Mucosa of descending colon (tissue), 3 donors: ENCODE measurements around the gene SUSD6. TPM values are rescaled to one million over a fixed set of nuclear protein-coding genes. Genes with fewer than 3 reads are reported as not detected.

Experiments
- ATAC-seq: fragments of 200-7000 bp; cut with Tn5 transposase; one replicate; pipeline ENCODE4 v1.9.1; 2020; ENCODE audit warnings: mild to moderate bottlenecking, moderate library complexity
- DNase-seq, 3 donors: peaks; one replicate each; pipeline ENCODE4 v3.0.0-alpha.2; 2020
- H3K36me3 ChIP-seq: fragments of 200-600 bp; one replicate; pipeline ENCODE4 v1.8.0; 2021; ENCODE audit warnings: low read depth, mild to moderate bottlenecking
- H3K4me1 ChIP-seq: fragments of 200-600 bp; one replicate; pipeline ENCODE4 v1.8.0; 2021; ENCODE audit warnings: low read depth, mild to moderate bottlenecking
- H3K4me3 ChIP-seq: fragments of 200-600 bp; one replicate; pipeline ENCODE4 v1.8.0; 2021; ENCODE audit warnings: mild to moderate bottlenecking
- H3K9me3 ChIP-seq: fragments of 200-600 bp; one replicate; pipeline ENCODE4 v1.8.0; 2021; ENCODE audit warnings: mild to moderate bottlenecking
- intact Hi-C, 2 donors: fragments of 100-400 bp; cut with DNase I in 1 of 2; cut with micrococcal nuclease in 1 of 2; formaldehyde crosslinking; loops; one replicate each; pipeline versions ENCODE4 v1.11.0 to v1.11.1; 2022; cut with DNase I, micrococcal nuclease
- total RNA-seq, 3 donors: library from RNA; stranded (reverse); fragmentation: NEBNext Ultra II Directional in 2 of 3; extraction: Animal tissue kit (Norgen Biotek cat#: 25700) in 2 of 3; gene quantifications; one replicate each; pipeline versions ENCODE4 v1.2.1 to v1.2.4, GENCODE V29; 2021 to 2023
- TF ChIP-seq, protein P1 (sequence below): fragments of 200-600 bp; IDR thresholded peaks from one replicate; pipeline ENCODE4 v1.8.0; 2022; ENCODE audit warnings: antibody characterized with exemption, mild to moderate bottlenecking
- donor health status: DM: no; HTN: no; CAD: no; lungs with moderate emphysema.
- donor health status: DM: no; HTN: no; CAD: no.
- donor health status: DM: no; HTN: yes; CAD: no.

Gene SUSD6
- total RNA-seq, 3 donors from 2014 or later: 56.3 to 98.3 (median 95.6) TPM

DNA sequence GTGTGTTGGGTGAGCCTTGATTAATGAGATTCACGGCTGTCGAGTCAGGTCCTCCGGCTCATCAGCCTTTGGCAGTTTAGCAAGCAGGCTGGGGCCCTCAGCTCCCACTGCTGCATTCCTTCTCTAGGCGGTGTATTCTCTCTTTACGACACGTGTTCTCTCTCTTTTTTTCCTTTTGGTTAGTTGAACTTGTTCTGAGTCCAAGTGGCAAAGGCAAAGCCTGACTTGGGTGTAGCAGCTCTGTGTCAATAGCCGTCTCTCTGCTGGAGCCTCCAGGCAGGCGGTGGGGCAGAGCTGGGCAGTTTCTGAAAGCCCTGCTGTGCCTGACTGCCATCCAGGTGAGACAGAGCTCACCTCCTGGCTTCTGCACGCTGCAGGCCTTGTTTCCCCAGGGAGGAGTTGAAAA lies 46.6 kb downstream of the SUSD6 start:
- intact Hi-C loops: no loop called here
- Histone ChIP-seq H3K9me3 (no peaks in the 10 kb centered on the region), H3K4me1 (peaks cover 47% of the 10 kb centered on the region), H3K4me3 (no peak overlapping the region), H3K36me3 (no peaks in the 10 kb centered on the region)
- ATAC-seq: peak; percentile 80
- DNase-seq: peak; percentile 74 to 77 (median 75)
- TF ChIP-seq, protein P1, sequence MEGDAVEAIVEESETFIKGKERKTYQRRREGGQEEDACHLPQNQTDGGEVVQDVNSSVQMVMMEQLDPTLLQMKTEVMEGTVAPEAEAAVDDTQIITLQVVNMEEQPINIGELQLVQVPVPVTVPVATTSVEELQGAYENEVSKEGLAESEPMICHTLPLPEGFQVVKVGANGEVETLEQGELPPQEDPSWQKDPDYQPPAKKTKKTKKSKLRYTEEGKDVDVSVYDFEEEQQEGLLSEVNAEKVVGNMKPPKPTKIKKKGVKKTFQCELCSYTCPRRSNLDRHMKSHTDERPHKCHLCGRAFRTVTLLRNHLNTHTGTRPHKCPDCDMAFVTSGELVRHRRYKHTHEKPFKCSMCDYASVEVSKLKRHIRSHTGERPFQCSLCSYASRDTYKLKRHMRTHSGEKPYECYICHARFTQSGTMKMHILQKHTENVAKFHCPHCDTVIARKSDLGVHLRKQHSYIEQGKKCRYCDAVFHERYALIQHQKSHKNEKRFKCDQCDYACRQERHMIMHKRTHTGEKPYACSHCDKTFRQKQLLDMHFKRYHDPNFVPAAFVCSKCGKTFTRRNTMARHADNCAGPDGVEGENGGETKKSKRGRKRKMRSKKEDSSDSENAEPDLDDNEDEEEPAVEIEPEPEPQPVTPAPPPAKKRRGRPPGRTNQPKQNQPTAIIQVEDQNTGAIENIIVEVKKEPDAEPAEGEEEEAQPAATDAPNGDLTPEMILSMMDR: no peak

DNA sequence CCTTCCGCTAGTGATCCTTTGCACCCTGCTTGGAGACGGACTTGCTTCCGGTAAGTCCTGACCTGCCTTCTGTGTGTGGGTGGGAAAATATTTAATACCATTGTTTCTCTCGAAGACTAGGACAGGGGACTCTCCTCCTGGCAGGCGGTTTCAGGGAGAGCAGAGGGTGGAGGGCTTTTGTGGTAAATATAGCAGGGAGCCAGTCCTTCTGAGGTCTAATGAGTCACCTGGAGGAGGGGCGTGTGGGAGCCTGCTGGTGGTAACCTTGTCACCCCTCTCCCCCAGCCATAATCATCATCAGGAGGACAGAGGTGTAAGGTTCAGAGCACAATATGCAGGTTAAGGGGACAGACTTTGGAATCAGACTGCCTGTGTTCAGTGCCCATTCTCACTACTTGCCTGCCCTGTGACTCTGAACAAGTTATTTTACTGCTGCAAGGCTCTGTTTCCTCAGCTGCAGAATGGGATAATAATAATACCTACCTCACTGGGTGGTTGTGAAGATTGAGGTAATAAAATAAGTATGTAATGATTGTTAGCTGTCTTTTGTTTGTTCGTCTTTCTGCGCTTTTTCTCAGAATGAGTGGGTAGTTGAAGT lies 47.4 kb downstream of the SUSD6 start:
- H3K9me3 ChIP-seq: no peaks in the 10 kb centered on the region
- ATAC-seq (peak; percentile 39), DNase-seq (no peak)
- H3K4me3 ChIP-seq: no peak overlapping the region
- TF ChIP-seq, protein P1: no peak
- no peaks in the 10 kb centered on the region for H3K36me3 ChIP-seq
- H3K4me1 ChIP-seq: peaks cover 38% of the 10 kb centered on the region
- intact Hi-C loops: no loop called here

DNA sequence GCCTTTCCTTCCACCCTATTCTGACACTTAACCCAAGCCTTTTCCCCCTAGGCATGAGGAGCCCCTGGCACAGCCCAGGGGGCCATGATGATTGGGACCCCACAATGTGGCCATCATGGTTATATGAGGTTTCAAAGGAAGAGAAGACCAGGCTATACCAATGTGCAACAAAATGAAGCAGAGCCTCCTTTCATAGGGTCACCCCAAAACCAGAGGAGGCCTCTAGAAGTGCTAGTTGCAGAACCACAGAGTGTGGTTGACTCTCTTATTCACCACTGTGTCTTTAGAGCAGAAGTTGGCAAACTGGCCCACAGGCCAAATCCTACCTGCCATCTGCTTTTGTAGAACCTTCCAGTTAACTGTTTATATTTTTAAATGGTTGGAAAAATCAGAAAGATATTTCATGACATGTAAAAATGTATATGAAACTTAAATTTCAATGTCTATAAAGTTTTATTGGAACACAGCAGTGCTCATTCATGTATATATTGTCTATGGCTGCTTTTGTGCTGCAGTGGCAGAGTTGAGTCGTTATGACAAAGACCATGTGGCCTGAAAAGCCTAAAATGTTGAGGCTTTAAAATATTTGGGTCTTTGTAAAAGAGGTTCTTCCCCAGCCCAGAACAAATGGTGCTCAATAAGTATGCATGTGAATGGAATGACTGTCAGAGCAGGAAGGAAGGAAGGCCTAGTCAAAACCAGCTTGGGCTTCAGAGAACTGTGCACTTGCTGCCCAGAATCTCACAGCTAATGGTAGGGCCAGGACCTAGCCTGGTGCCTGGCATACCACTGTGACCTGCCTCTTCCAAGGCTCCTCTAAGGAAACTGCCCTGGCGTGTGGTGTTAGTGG lies 49.2 kb downstream of the SUSD6 start:
- Histone ChIP-seq H3K4me3 (no peak overlapping the region), H3K9me3 (no peaks in the 10 kb centered on the region), H3K4me1 (peaks cover 27% of the 10 kb centered on the region), H3K36me3 (no peaks in the 10 kb centered on the region)
- ATAC-seq (no peak), DNase-seq (no peak)
- TF ChIP-seq, protein P1: no peak
- intact Hi-C loops: loop anchor here in 1 of 2 donors (10.0 kb wide), 1 partner anchor 46 kb away; the partner anchor contains the start of gene SUSD6

GRCh38 chr14:69661194-69661537 lies 49.8 kb downstream of the SUSD6 start:
- H3K9me3 ChIP-seq: no peaks in the 10 kb centered on the region
- peaks cover 31% of the 10 kb centered on the region for H3K4me1 ChIP-seq
- no peaks in the 10 kb centered on the region for H3K36me3 ChIP-seq
- no peak overlapping the region for H3K4me3 ChIP-seq
- no peak for DNase-seq
- intact Hi-C loops: loop anchor here in 1 of 2 donors (10.0 kb wide), 1 partner anchor 46 kb away; the partner anchor contains the start of gene SUSD6
- ATAC-seq: no peak
- TF ChIP-seq, protein P1: no peak

DNA sequence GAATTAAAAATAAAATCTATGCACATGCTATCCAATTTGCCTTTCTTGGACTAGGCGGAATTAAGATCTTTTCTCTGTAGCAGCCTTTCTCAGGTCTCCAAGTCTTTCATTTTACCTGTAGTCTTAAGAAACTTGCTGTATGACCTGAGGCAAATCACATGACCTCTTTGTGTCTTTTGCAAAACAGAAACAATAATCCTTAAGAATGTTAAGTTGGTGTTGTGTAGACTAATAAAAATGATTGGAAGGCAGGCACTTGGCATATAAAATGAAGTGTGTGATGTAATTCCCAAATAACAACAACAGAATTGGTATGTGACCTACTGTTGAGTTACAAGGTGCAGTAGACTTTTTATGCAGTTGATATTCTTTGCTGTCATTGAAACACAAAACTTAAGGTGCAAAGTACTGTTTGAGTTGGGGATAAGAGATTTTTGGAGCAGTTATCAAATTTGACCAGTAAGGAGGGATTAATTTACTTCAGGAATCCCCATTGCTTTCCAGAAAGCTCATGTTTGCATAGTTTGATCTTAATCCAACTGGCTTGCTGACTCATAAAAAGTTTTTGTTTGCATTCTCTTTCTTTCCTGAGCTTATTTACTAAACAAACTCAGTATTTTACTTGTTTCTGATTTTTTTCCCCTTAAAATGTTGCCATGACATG lies 51.4 kb downstream of the SUSD6 start:
- intact Hi-C loops: loop anchor here in 1 of 2 donors (10.0 kb wide), 1 partner anchor 48 kb away; the partner anchor contains the start of gene SUSD6
- ATAC-seq: no peak
- no peak for DNase-seq
- Histone ChIP-seq H3K4me3 (no peak overlapping the region), H3K36me3 (no peaks in the 10 kb centered on the region), H3K4me1 (peaks cover 29% of the 10 kb centered on the region), H3K9me3 (no peaks in the 10 kb centered on the region)
- TF ChIP-seq, protein P1: no peak
